K562 (cell line): ENCODE measurements around the gene CCDC85B. TPM values are rescaled to one million over a fixed set of nuclear protein-coding genes. Genes with fewer than 3 reads are reported as not detected.

Source experiments
- BACH1 ChIP-seq: fragments of 200-800 bp; sonication (Bioruptor generic); IDR thresholded peaks from 2 replicates; pipeline ENCODE4 v1.6.1; 2016; ENCODE audit warnings: missing genetic modification characterization, missing compliant biosample characterization
- CGGBP1 ChIP-seq: fragments of 250-450 bp; sonication (Bioruptor Pico); IDR thresholded peaks from 2 replicates; pipeline ENCODE4 v1.9.0; 2021; ENCODE audit warnings: mild to moderate bottlenecking
- COPS2 ChIP-seq: fragments of 450-650 bp; conservative IDR thresholded peaks from 2 replicates; pipeline ENCODE4 v1.6.1; 2016; ENCODE audit warnings: mild to moderate bottlenecking, moderate library complexity
- EP400 ChIP-seq: fragments of 450-650 bp; IDR thresholded peaks from 2 replicates; pipeline ENCODE4 v1.6.1; 2017; ENCODE audit warnings: antibody characterized with exemption, mild to moderate bottlenecking, moderate library complexity
- HES1 ChIP-seq: fragments of 450-650 bp; IDR thresholded peaks from 2 replicates; pipeline ENCODE4 v1.6.1; 2016; ENCODE audit warnings: low read depth, mild to moderate bottlenecking, moderate library complexity
- KLF1 ChIP-seq: fragments of 450-650 bp; IDR thresholded peaks from 2 replicates; pipeline ENCODE4 v1.6.1; 2016; ENCODE audit warnings: missing genetic modification characterization, missing compliant biosample characterization
- MYBL2 ChIP-seq, 2 experiments: fragments of 450-650 bp in 1 of 2; sonication (generic) in 1 of 2; formaldehyde crosslinking in 1 of 2; IDR thresholded peaks; 2 replicates each; pipeline versions ENCODE4 v1.6.1 to v1.8.1; 2017 to 2022; ENCODE audit warnings: borderline replicate concordance in 1 of 2, inconsistent platforms in 1 of 2, low read depth in 1 of 2, mild to moderate bottlenecking in 1 of 2, missing genetic modification reagents in 1 of 2, moderate library complexity in 1 of 2
- POLR2B ChIP-seq: fragments of 450-650 bp; IDR thresholded peaks from 2 replicates; pipeline ENCODE4 v1.6.1; 2018; ENCODE audit warnings: low read depth; ENCODE audit not compliant: partially characterized antibody
- POLR3G ChIP-seq: IDR thresholded peaks from 2 replicates; pipeline ENCODE4 v1.6.1; 2011; ENCODE audit not compliant: insufficient read length, insufficient replicate concordance; ENCODE audit errors: extremely low read depth
- PURB ChIP-seq: sonication (generic); formaldehyde crosslinking; IDR thresholded peaks from 2 replicates; pipeline ENCODE4 v1.9.0; 2021; ENCODE audit warnings: low read depth, mild to moderate bottlenecking, missing genetic modification reagents
- SIN3A ChIP-seq, 2 experiments: fragments of 150-350 bp in 1 of 2; IDR thresholded peaks; 2 replicates each; pipeline ENCODE4 v1.6.1; 2011 to 2016; ENCODE audit warnings: borderline replicate concordance in 2 of 2, low read depth in 2 of 2, low read length in 2 of 2, mild to moderate bottlenecking in 2 of 2, moderate library complexity in 2 of 2; ENCODE audit not compliant: control insufficient read depth in 1 of 2
- SIX5 ChIP-seq, 2 experiments: IDR thresholded peaks; 2 replicates each; pipeline ENCODE4 v1.6.1; 2011; ENCODE audit warnings: low read length in 2 of 2, borderline replicate concordance in 1 of 2, low read depth in 1 of 2, mild to moderate bottlenecking in 1 of 2, moderate library complexity in 1 of 2; ENCODE audit not compliant: insufficient read depth in 1 of 2
- SPI1 ChIP-seq: IDR thresholded peaks from 2 replicates; pipeline ENCODE4 v1.6.1; 2011; ENCODE audit warnings: low read depth, low read length, control low read depth, borderline replicate concordance
- SRSF3 ChIP-seq: fragments of 200-400 bp; formaldehyde crosslinking; IDR thresholded peaks from 2 replicates; pipeline ENCODE4 v1.6.1; 2016; ENCODE audit warnings: mild to moderate bottlenecking, low read length, moderate library complexity; ENCODE audit not compliant: insufficient read depth
- SRSF7 ChIP-seq: fragments of 200-400 bp; formaldehyde crosslinking; optimal IDR thresholded peaks from 2 replicates; pipeline ENCODE3; 2017; ENCODE audit warnings: mild to moderate bottlenecking, low read depth, low read length
- ZNF124 ChIP-seq: sonication (generic); formaldehyde crosslinking; IDR thresholded peaks from 2 replicates; pipeline ENCODE4 v1.8.1; 2022; ENCODE audit warnings: missing genetic modification reagents
- ZNF184 ChIP-seq: sonication (generic); formaldehyde crosslinking; IDR thresholded peaks from 2 replicates; pipeline ENCODE4 v1.5.0; 2020; ENCODE audit warnings: missing genetic modification reagents
- ZNF583 ChIP-seq: fragments of 250-450 bp; sonication (Bioruptor Pico); IDR thresholded peaks from 2 replicates; pipeline ENCODE4 v1.4.0; 2020
- ZNF778 ChIP-seq: fragments of 450-650 bp; formaldehyde crosslinking; IDR thresholded peaks from 2 replicates; pipeline ENCODE4 v1.4.0; 2020; ENCODE audit warnings: mild to moderate bottlenecking, moderate library complexity
- polyA plus RNA-seq, 8 experiments: library from polyadenylated mRNA; depleted of rRNA in 4 of 8; stranded (reverse) in 5 of 8; unstranded in 3 of 8; fragments of >200 nt; fragmentation: Nextera tagmentation in 2 of 8; fragmentation: Illumina TruSeq in 1 of 8; extraction: Ambion mirVana in 2 of 8; extraction: Trizol in 1 of 8; gene quantifications; 2 replicates each; pipeline versions ENCODE4 v1.2.1 to v1.2.3, GENCODE V29; 2011 to 2014; ENCODE audit warnings: inconsistent platforms in 1 of 8, missing spikeins in 1 of 8
- total RNA-seq, 7 experiments: library from RNA; depleted of rRNA in 6 of 7; stranded (reverse); fragments of >200 nt in 6 of 7; fragmentation: Illumina TruSeq in 2 of 7; extraction: Trizol in 2 of 7; gene quantifications; 2 replicates each; pipeline versions ENCODE4 v1.2.1 to v1.2.3, GENCODE V29; 2011 to 2021; ENCODE audit warnings: low replicate concordance in 1 of 7
- TF ChIP-seq, protein P1 (sequence below): sonication (generic); formaldehyde crosslinking; IDR thresholded peaks from 2 replicates; pipeline ENCODE4 v1.8.0; 2022; ENCODE audit warnings: missing genetic modification reagents, mild to moderate bottlenecking, moderate library complexity, borderline replicate concordance
- TF ChIP-seq, protein P2 (sequence below): sonication (generic); formaldehyde crosslinking; IDR thresholded peaks from 2 replicates; pipeline ENCODE4 v1.8.0; 2022; ENCODE audit warnings: mild to moderate bottlenecking, missing genetic modification reagents, borderline replicate concordance
- TF ChIP-seq, protein P3 (sequence below): fragments of 250-450 bp; sonication (Bioruptor Pico); IDR thresholded peaks from 2 replicates; pipeline ENCODE4 v1.5.0; 2021

CCDC85B gene
- total and polyA plus RNA-seq, 9 of the 15 experiments (the other 6 are each of a cell fraction or from before 2014, with no cell fraction given): 0.14 to 138 (median 6.2) TPM

- peak; percentile 44; the same call in 1 of the 2 replicates for TF ChIP-seq KLF1 (tag)
- TF ChIP-seq SIX5 (IDR thresholded peaks at IDR 0.05; ENCODE audit: borderline replicate concordance in 1 of 2, insufficient read depth in 1 of 2, low read depth in 1 of 2, low read length in 2 of 2): no peak
- no peak for TF ChIP-seq POLR3G
- no peak for TF ChIP-seq ZNF778 (CRISPR knock-in tag)
- TF ChIP-seq ZNF124 (CRISPR knock-in tag): peak; percentile 59; the same call in 1 of the 2 replicates
- no peak for TF ChIP-seq ZNF184
- TF ChIP-seq, protein P1, sequence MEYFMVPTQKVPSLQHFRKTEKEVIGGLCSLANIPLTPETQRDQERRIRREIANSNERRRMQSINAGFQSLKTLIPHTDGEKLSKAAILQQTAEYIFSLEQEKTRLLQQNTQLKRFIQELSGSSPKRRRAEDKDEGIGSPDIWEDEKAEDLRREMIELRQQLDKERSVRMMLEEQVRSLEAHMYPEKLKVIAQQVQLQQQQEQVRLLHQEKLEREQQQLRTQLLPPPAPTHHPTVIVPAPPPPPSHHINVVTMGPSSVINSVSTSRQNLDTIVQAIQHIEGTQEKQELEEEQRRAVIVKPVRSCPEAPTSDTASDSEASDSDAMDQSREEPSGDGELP: peak; percentile 82
- TF ChIP-seq CGGBP1 (CRISPR knock-in tag): no peak
- no peak for TF ChIP-seq PURB (CRISPR knock-in tag)
- TF ChIP-seq POLR2B: peak; percentile 28
- TF ChIP-seq COPS2: no peak
- TF ChIP-seq EP400: peak; percentile 97
- peak; percentile 92; the same call in 1 of the 2 replicates for TF ChIP-seq SRSF3
- no peak for TF ChIP-seq ZNF583 (CRISPR knock-in tag)
- TF ChIP-seq, protein P2, sequence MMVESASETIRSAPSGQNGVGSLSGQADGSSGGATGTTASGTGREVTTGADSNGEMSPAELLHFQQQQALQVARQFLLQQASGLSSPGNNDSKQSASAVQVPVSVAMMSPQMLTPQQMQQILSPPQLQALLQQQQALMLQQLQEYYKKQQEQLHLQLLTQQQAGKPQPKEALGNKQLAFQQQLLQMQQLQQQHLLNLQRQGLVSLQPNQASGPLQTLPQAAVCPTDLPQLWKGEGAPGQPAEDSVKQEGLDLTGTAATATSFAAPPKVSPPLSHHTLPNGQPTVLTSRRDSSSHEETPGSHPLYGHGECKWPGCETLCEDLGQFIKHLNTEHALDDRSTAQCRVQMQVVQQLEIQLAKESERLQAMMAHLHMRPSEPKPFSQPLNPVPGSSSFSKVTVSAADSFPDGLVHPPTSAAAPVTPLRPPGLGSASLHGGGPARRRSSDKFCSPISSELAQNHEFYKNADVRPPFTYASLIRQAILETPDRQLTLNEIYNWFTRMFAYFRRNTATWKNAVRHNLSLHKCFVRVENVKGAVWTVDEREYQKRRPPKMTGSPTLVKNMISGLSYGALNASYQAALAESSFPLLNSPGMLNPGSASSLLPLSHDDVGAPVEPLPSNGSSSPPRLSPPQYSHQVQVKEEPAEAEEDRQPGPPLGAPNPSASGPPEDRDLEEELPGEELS (CRISPR knock-in tag): peak; percentile 21; the same call in 1 of the 2 replicates
- TF ChIP-seq SPI1: peak; percentile 4; the same call in 1 of the 2 replicates
- TF ChIP-seq HES1: no peak
- no peak for TF ChIP-seq MYBL2 (IDR thresholded peaks at IDR 0.05; ENCODE audit: low read depth)
- TF ChIP-seq MYBL2 (CRISPR knock-in tag; IDR thresholded peaks at IDR 0.05; ENCODE audit: borderline replicate concordance): no peak
- peak; percentile 33 to 57; a peak in 2 of 4 replicates for TF ChIP-seq SIN3A (IDR thresholded peaks at IDR 0.05; ENCODE audit: borderline replicate concordance in 2 of 2, control insufficient read depth in 1 of 2, low read depth in 2 of 2, low read length in 2 of 2)
- TF ChIP-seq, protein P3, sequence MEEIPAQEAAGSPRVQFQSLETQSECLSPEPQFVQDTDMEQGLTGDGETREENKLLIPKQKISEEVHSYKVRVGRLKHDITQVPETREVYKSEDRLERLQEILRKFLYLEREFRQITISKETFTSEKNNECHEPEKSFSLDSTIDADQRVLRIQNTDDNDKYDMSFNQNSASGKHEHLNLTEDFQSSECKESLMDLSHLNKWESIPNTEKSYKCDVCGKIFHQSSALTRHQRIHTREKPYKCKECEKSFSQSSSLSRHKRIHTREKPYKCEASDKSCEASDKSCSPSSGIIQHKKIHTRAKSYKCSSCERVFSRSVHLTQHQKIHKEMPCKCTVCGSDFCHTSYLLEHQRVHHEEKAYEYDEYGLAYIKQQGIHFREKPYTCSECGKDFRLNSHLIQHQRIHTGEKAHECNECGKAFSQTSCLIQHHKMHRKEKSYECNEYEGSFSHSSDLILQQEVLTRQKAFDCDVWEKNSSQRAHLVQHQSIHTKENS (CRISPR knock-in tag): no peak
- TF ChIP-seq BACH1 (tag): peak; percentile 86
- peak; percentile 10 for TF ChIP-seq SRSF7
These were observed 9.1 kb downstream of the CCDC85B start (continued) for GRCh38 chr11:65899356-65900124.
